CD8-positive, alpha-beta memory T cell (primary cell): ENCODE data around the gene ATG16L2. TPM values are rescaled to one million over a fixed set of nuclear protein-coding genes. Genes with fewer than 3 reads are reported as not detected.
"Not testable (repeated sequence)": the region's sequence is repeated elsewhere in the genome, so short reads cannot be mapped to it uniquely, and the experiment has no call there.

Experiments
- CTCF ChIA-PET: fragments of 350-600 bp; sonication (Branson Sonifier 250); formaldehyde crosslinking; loops from one replicate; lab custom pipeline; 2021; ENCODE audit warnings: antibody characterized with exemption; lab: Charles Lee
- POLR2A ChIA-PET: fragments of 350-600 bp; sonication (Branson Sonifier 250); formaldehyde crosslinking; loops from one replicate; lab custom pipeline; 2021; ENCODE audit warnings: antibody characterized with exemption; lab: Charles Lee
- DNase-seq, 5 donors: peaks; one replicate each; pipeline versions ENCODE4 v3.0.0 to v3.0.0-alpha.2; 2020 to 2022; ENCODE audit warnings: mixed read lengths in 1 of 5
- H3K27ac ChIP-seq: one replicate; pipeline ENCODE4 v1.7.0; 2013; ENCODE audit warnings: low read depth, mild to moderate bottlenecking, low read length, moderate library complexity
- H3K27me3 ChIP-seq: 2 replicates; pipeline ENCODE4 v1.7.0; 2013; ENCODE audit warnings: low read length, mild to moderate bottlenecking; ENCODE audit not compliant: insufficient read depth, poor library complexity, severe bottlenecking
- H3K36me3 ChIP-seq: 2 replicates; pipeline ENCODE4 v1.7.0; 2013; ENCODE audit warnings: mild to moderate bottlenecking, low read length, moderate library complexity; ENCODE audit not compliant: insufficient read depth
- H3K4me1 ChIP-seq: 2 replicates; pipeline ENCODE4 v1.7.0; 2013; ENCODE audit warnings: mild to moderate bottlenecking, low read length, moderate library complexity; ENCODE audit not compliant: insufficient read depth
- H3K4me3 ChIP-seq: 2 replicates; pipeline ENCODE4 v1.7.0; 2013; ENCODE audit warnings: mild to moderate bottlenecking, low read length
- H3K9me3 ChIP-seq: 2 replicates; pipeline ENCODE4 v1.7.0; 2013; ENCODE audit warnings: mild to moderate bottlenecking, low read length
- H3K27ac Mint-ChIP-seq, 8 donors: one replicate each; pipeline ENCODE4 v1.8.0; 2020 to 2021; ENCODE audit warnings: mixed read lengths in 8 of 8, mild to moderate bottlenecking in 6 of 8, inconsistent platforms in 3 of 8, moderate library complexity in 3 of 8
- H3K27me3 Mint-ChIP-seq, 2 donors: one replicate each; pipeline ENCODE4 v1.8.0; 2020 to 2021; ENCODE audit warnings: mixed read lengths in 2 of 2, mild to moderate bottlenecking in 1 of 2, moderate library complexity in 1 of 2
- H3K36me3 Mint-ChIP-seq, 3 donors: one replicate each; pipeline ENCODE4 v1.8.0; 2020 to 2021; ENCODE audit warnings: mixed read lengths in 3 of 3, inconsistent platforms in 1 of 3, mild to moderate bottlenecking in 1 of 3
- H3K4me1 Mint-ChIP-seq, 3 donors: one replicate each; pipeline ENCODE4 v1.8.0; 2020 to 2021; ENCODE audit warnings: mixed read lengths in 3 of 3, inconsistent platforms in 1 of 3, mild to moderate bottlenecking in 1 of 3
- H3K4me3 Mint-ChIP-seq, 7 donors: one replicate each; pipeline ENCODE4 v1.8.0; 2020 to 2021; ENCODE audit warnings: mixed read lengths in 7 of 7, mild to moderate bottlenecking in 6 of 7, moderate library complexity in 4 of 7, inconsistent platforms in 2 of 7
- H3K9me3 Mint-ChIP-seq, 5 donors: one replicate each; pipeline ENCODE4 v1.8.0; 2020 to 2022; ENCODE audit warnings: mixed read lengths in 5 of 5, mild to moderate bottlenecking in 3 of 5, moderate library complexity in 2 of 5, inconsistent platforms in 1 of 5
- polyA plus RNA-seq: library from polyadenylated mRNA; unstranded; fragments of 300-500 nt; fragmentation: Illumina TruSeq; gene quantifications from one replicate; pipeline ENCODE4 v1.2.3, GENCODE V29; 2021
- total RNA-seq, 2 experiments: library from RNA; stranded (reverse); gene quantifications; one replicate each; pipeline ENCODE4 v1.2.3, GENCODE V29; 2021

The ATG16L2 gene
- total and polyA plus RNA-seq, 3 experiments from 2014 or later: 18.8 to 53.2 (median 50.3) TPM

GRCh38 chr11:72793425-72794367 is 20.5 kb upstream of the ATG16L2 start, which contains the start of gene STARD10:
Gene STARD10, minus strand, starts transcription at chr11:72794047. Its CDS starts 12,866 bp downstream, at chr11:72781181.
- H3K36me3 Mint-ChIP-seq: peaks cover 0 to 3% (median 0%) of the 10 kb centered on the region in 3 donors
- H3K4me3 Mint-ChIP-seq: peak within 1 kb of the TSS; percentile 96 to 100 (median 98)
- POLR2A ChIA-PET: interaction anchor here (1.4 to 2.9 kb wide), 3 partner anchors 19 to 71 kb away, joined by 3 to 15 read pairs (median 10); no protein-coding TSS in a partner anchor
- no peaks in the 10 kb centered on the region for H3K27me3 Mint-ChIP-seq
- Histone ChIP-seq H3K27ac (peak within 1 kb of the TSS; percentile 97), H3K9me3 (no peaks in the 10 kb centered on the region), H3K36me3 (no peaks in the 10 kb centered on the region), H3K27me3 (no peaks in the 10 kb centered on the region), H3K4me3 (peak within 1 kb of the TSS; percentile 97), H3K4me1 (peaks cover 20% of the 10 kb centered on the region)
- no peaks in the 10 kb centered on the region for H3K9me3 Mint-ChIP-seq
- peaks cover 23 to 32% (median 27%) of the 10 kb centered on the region in 3 donors for H3K4me1 Mint-ChIP-seq
- H3K27ac Mint-ChIP-seq: peak within 1 kb of the TSS; percentile 97 to 100 (median 100)
- CTCF ChIA-PET: interaction anchor here (0.6 to 4.0 kb wide), 32 partner anchors 8 to 384 kb away, joined by 3 to 62 read pairs (median 4); partner anchors contain the start of gene ATG16L2
- peak; percentile 91 to 96 (median 95) for DNase-seq

GRCh38 chr11:72798361-72798760 is 15.8 kb upstream of the ATG16L2 start:
- no peaks in the 10 kb centered on the region for H3K9me3 Mint-ChIP-seq
- H3K4me3 Mint-ChIP-seq: peak overlapping the region in 1 of 7 donors; percentile 34
- H3K4me1 ChIP-seq: peaks cover 10% of the 10 kb centered on the region
- ChIA-PET CTCF (no interaction called here), POLR2A (no interaction called here)
- no peak overlapping the region for H3K4me3 ChIP-seq
- H3K9me3 ChIP-seq: no peaks in the 10 kb centered on the region
- no peaks in the 10 kb centered on the region for H3K27me3 Mint-ChIP-seq
- H3K27ac Mint-ChIP-seq: no peak overlapping the region
- DNase-seq: no peak
- no peaks in the 10 kb centered on the region for H3K36me3 ChIP-seq
- no peaks in the 10 kb centered on the region for H3K27me3 ChIP-seq
- H3K36me3 Mint-ChIP-seq: peaks cover 0 to 3% (median 0%) of the 10 kb centered on the region in 3 donors
- H3K27ac ChIP-seq: no peak overlapping the region
- peaks cover 12 to 15% (median 13%) of the 10 kb centered on the region in 3 donors for H3K4me1 Mint-ChIP-seq

GRCh38 chr11:72799441-72799840 is 14.8 kb upstream of the ATG16L2 start:
- no peaks in the 10 kb centered on the region for H3K27me3 ChIP-seq
- Mint-ChIP-seq H3K4me1 (peaks cover 4% of the 10 kb centered on the region in 3 donors), H3K36me3 (no peaks in the 10 kb centered on the region), H3K9me3 (no peaks in the 10 kb centered on the region), H3K4me3 (peak overlapping the region in 1 of 7 donors; percentile 30), H3K27ac (no peak overlapping the region), H3K27me3 (no peaks in the 10 kb centered on the region)
- no peak for DNase-seq
- H3K4me3 ChIP-seq: no peak overlapping the region
- peaks cover 3% of the 10 kb centered on the region for H3K4me1 ChIP-seq
- no peak overlapping the region for H3K27ac ChIP-seq
- POLR2A ChIA-PET: no interaction called here
- CTCF ChIA-PET: no interaction called here
- no peaks in the 10 kb centered on the region for H3K36me3 ChIP-seq
- no peaks in the 10 kb centered on the region for H3K9me3 ChIP-seq

GRCh38 chr11:72802822-72803221 is 11.4 kb upstream of the ATG16L2 start:
- Mint-ChIP-seq H3K27me3 (no peaks in the 10 kb centered on the region), H3K27ac (peak overlapping the region in 1 of 8 donors; percentile 46), H3K4me1 (peaks cover 0 to 4% (median 0%) of the 10 kb centered on the region in 3 donors), H3K9me3 (no peaks in the 10 kb centered on the region), H3K4me3 (no peak overlapping the region), H3K36me3 (no peaks in the 10 kb centered on the region)
- no peak overlapping the region for H3K27ac ChIP-seq
- H3K4me1 ChIP-seq: no peaks in the 10 kb centered on the region
- H3K4me3 ChIP-seq: no peak overlapping the region
- H3K9me3 ChIP-seq: no peaks in the 10 kb centered on the region
- no peaks in the 10 kb centered on the region for H3K36me3 ChIP-seq
- peak in 1 of 5 donors; percentile 11 for DNase-seq
- POLR2A ChIA-PET: no interaction called here
- CTCF ChIA-PET: interaction anchor here (1.0 to 1.4 kb wide), 3 partner anchors 9 to 29 kb away, joined by 3 to 5 read pairs (median 4); partner anchors contain the start of gene STARD10
- no peaks in the 10 kb centered on the region for H3K27me3 ChIP-seq

GRCh38 chr11:72805216-72805615 is 9.0 kb upstream of the ATG16L2 start:
- Mint-ChIP-seq H3K27me3 (no peaks in the 10 kb centered on the region), H3K9me3 (no peaks in the 10 kb centered on the region), H3K27ac (peak overlapping the region in 1 of 8 donors; percentile 66), H3K4me3 (no peak overlapping the region), H3K36me3 (peaks cover 0 to 14% (median 3%) of the 10 kb centered on the region in 3 donors), H3K4me1 (peaks cover 0 to 4% (median 0%) of the 10 kb centered on the region in 3 donors)
- H3K27me3 ChIP-seq: no peaks in the 10 kb centered on the region
- ChIA-PET POLR2A (no interaction called here), CTCF (no interaction called here)
- H3K36me3 ChIP-seq: no peaks in the 10 kb centered on the region
- DNase-seq: no peak
- H3K4me1 ChIP-seq: no peaks in the 10 kb centered on the region
- H3K4me3 ChIP-seq: no peak overlapping the region
- no peaks in the 10 kb centered on the region for H3K9me3 ChIP-seq
- H3K27ac ChIP-seq: no peak overlapping the region

GRCh38 chr11:72806378-72806777 is 7.8 kb upstream of the ATG16L2 start:
- peaks cover 0 to 20% (median 3%) of the 10 kb centered on the region in 3 donors for H3K36me3 Mint-ChIP-seq
- H3K27me3 ChIP-seq, H3K36me3 ChIP-seq, H3K4me3 Mint-ChIP-seq, H3K9me3 Mint-ChIP-seq, H3K9me3 ChIP-seq, H3K4me3 ChIP-seq, H3K27me3 Mint-ChIP-seq, H3K4me1 ChIP-seq, POLR2A ChIA-PET, CTCF ChIA-PET, H3K27ac ChIP-seq: not testable (repeated sequence)
- H3K27ac Mint-ChIP-seq: peak overlapping the region in 2 of 8 donors; percentile 18 to 50
- DNase-seq: peak in 1 of 5 donors; percentile 38
- peaks cover 3 to 10% (median 6%) of the 10 kb centered on the region in 3 donors for H3K4me1 Mint-ChIP-seq

GRCh38 chr11:72807021-72807693 is 7.1 kb upstream of the ATG16L2 start:
- H3K4me1 ChIP-seq: no peaks in the 10 kb centered on the region
- H3K4me1 Mint-ChIP-seq: peaks cover 8 to 11% (median 10%) of the 10 kb centered on the region in 3 donors
- no peaks in the 10 kb centered on the region for H3K9me3 ChIP-seq
- no peak overlapping the region for H3K4me3 ChIP-seq
- H3K9me3 Mint-ChIP-seq: no peaks in the 10 kb centered on the region
- H3K36me3 Mint-ChIP-seq: peaks cover 0 to 20% (median 3%) of the 10 kb centered on the region in 3 donors
- DNase-seq: no peak
- H3K27me3 ChIP-seq: no peaks in the 10 kb centered on the region
- H3K4me3 Mint-ChIP-seq: no peak overlapping the region
- CTCF ChIA-PET: interaction anchor here (1.1 to 1.5 kb wide), 2 partner anchors 27 to 82 kb away, joined by 3 read pairs; no protein-coding TSS in a partner anchor
- no peak overlapping the region for H3K27ac Mint-ChIP-seq
- no peaks in the 10 kb centered on the region for H3K36me3 ChIP-seq
- POLR2A ChIA-PET: no interaction called here
- no peaks in the 10 kb centered on the region for H3K27me3 Mint-ChIP-seq
- H3K27ac ChIP-seq: no peak overlapping the region
